ENCODE data around the gene TLE3.

Gene TLE3

GRCh38 chr15:70057931-70058641, 39.6 kb downstream of the TLE3 start:
- ChIA-PET CTCF (interaction anchor here (1.3 to 2.1 kb wide), 2 partner anchors 10 to 409 kb away, joined by 3 to 4 read pairs; no protein-coding TSS in a partner anchor), POLR2A (no interaction called here)
- DNase-seq (ENCODE audit: low read depth, low spot score) = no peak
- no peak for TF ChIP-seq CTCF (IDR thresholded peaks at IDR 0.05; ENCODE audit: insufficient read depth, low read length, missing control alignments)
- no peak overlapping the region for H3K4me3 ChIP-seq (ENCODE audit: low read depth, low read length)

- H3K4me3 ChIP-seq (ENCODE audit: low read depth, low read length) = no peak overlapping the region
- CTCF ChIA-PET = interaction anchor here (0.9 kb wide), 1 partner anchor 307 kb away, joined by 3 read pairs; no protein-coding TSS in a partner anchor
- no peak for TF ChIP-seq CTCF (IDR thresholded peaks at IDR 0.05; ENCODE audit: insufficient read depth, low read length, missing control alignments)
- DNase-seq (ENCODE audit: low read depth, low spot score) = no peak
- POLR2A ChIA-PET = no interaction called here
Measured at GRCh38 chr15:70056091-70056680, 41.5 kb downstream of the TLE3 start.

DNA sequence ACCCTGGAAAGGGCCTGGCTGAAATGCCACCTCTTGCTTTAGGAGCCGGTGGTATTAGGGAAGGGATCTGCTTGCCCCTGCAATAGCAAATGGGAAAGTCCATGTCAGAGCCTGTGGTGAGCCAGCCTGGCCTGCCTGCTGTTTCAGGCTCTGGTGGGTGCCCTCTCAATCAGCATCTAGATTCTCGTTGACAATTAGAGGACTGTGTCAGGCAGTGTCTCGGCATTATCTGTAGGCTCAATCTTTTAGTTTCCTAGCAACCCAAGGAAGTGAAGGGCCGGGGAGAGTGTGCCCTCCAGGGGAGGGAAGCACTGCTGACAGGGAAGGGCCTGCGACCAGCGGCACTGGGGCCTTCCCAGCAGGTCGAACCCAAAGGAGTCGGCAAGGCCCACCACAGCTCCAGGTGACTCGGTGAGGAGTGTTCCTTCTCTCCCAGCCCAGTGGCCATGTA, 42.1 kb downstream of the TLE3 start:
- POLR2A ChIA-PET = interaction anchor here (0.8 kb wide), 1 partner anchor 739 kb away, joined by 3 read pairs; no protein-coding TSS in a partner anchor
- no peak overlapping the region for H3K4me3 ChIP-seq (ENCODE audit: low read depth, low read length)
- DNase-seq (ENCODE audit: low read depth, low spot score) = no peak
- CTCF ChIA-PET = no interaction called here
- TF ChIP-seq CTCF (IDR thresholded peaks at IDR 0.05; ENCODE audit: insufficient read depth, low read length, missing control alignments) = no peak

DNA sequence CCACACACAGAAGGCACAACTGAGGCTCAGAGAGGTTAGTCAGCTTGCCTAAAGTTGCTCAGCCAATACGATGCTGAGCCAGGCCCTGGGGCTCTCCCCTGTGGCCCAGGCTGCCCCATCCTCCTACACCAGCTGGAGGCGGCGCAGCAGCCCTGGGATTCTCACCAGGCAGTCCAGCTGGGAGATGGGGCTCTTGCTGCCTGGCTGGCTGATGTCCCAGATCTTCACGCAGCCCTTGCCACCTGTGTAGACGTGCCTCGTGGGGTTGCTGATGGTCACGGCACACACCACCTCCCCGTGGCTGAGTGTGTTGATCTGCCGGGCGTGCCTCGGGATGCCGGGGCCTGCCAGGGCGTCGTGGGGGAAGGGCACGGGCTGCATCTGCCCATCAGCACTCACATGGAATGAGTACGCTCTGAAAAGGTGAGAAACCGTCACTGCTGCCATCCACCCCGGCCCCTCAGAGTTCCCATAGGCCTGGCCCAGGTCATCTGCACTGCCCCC, 42.8 kb downstream of the TLE3 start:
- no peak overlapping the region for H3K4me3 ChIP-seq (ENCODE audit: low read depth, low read length)
- CTCF ChIA-PET = no interaction called here
- TF ChIP-seq CTCF (IDR thresholded peaks at IDR 0.05; ENCODE audit: insufficient read depth, low read length, missing control alignments) = no peak
- DNase-seq (ENCODE audit: low read depth, low spot score) = no peak
- POLR2A ChIA-PET = interaction anchor here (0.8 kb wide), 1 partner anchor 740 kb away, joined by 3 read pairs; no protein-coding TSS in a partner anchor

- ChIA-PET CTCF (no interaction called here), POLR2A (no interaction called here)
- no peak overlapping the region for H3K4me3 ChIP-seq (ENCODE audit: low read depth, low read length)
- no peak for TF ChIP-seq CTCF (IDR thresholded peaks at IDR 0.05; ENCODE audit: insufficient read depth, low read length, missing control alignments)
- no peak for DNase-seq (ENCODE audit: low read depth, low spot score)
Measured at GRCh38 chr15:70054366-70054765, 43.4 kb downstream of the TLE3 start.

- ChIA-PET CTCF (interaction anchor here (0.9 kb wide), 1 partner anchor 12 kb away, joined by 3 read pairs; no protein-coding TSS in a partner anchor), POLR2A (no interaction called here)
- H3K4me3 ChIP-seq (ENCODE audit: low read depth, low read length) = no peak overlapping the region
- no peak for TF ChIP-seq CTCF (IDR thresholded peaks at IDR 0.05; ENCODE audit: insufficient read depth, low read length, missing control alignments)
- no peak for DNase-seq (ENCODE audit: low read depth, low spot score)
Measured at GRCh38 chr15:70053716-70054229, 43.9 kb downstream of the TLE3 start.
